OCI-LY7 (cell line): ENCODE results near the gene CTAG1A.
"Not testable (repeated sequence)": the region's sequence is repeated elsewhere in the genome, so short reads cannot be mapped to it uniquely, and the experiment has no call there.

Source experiments
- CTCF ChIP-seq: fragments of 200-600 bp; sonication (generic); conservative IDR thresholded peaks from 2 replicates; pipeline ENCODE4 v1.5.1; 2014; ENCODE audit warnings: mild to moderate bottlenecking, antibody characterized with exemption, low read length, moderate library complexity, mixed read lengths
- EZH2phosphoT487 ChIP-seq: fragments of 200-600 bp; sonication (generic); IDR thresholded peaks from 2 replicates; pipeline ENCODE4 v1.6.1; 2018; ENCODE audit warnings: low read depth, borderline replicate concordance, mild to moderate bottlenecking, mixed run types, antibody characterized with exemption, low read length, moderate library complexity, mixed read lengths

DNA sequence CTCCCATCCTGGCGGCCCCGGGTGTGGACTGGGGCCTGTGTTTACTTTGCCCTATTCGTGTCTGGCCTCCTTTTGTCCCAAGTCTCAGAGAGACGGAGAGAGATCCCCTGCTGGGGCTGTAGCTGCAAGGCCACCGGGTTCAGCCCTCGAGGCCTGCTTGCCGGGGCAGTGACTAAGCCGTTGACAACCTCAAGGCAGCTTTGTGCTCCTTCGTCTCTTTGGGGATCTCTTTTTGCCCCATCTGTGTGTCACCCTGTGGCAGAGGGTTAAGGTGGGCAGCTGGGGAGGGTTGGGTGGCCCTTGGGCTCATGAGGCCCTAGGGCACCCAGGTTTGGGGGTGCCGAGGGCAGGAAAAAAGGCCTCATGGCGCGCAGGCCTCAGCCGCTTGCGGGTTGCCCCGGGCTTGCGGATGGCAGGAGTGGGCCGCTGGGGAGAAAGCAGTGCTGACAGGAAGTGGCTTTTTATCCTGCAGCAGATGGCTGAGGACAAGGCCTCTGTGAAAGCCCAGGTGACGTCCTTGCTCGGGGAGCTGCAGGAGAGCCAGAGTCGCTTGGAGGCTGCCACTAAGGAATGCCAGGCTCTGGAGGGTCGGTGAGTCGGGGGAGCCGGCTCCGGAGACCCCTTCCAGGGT, 26.8 kb upstream of the CTAG1A start:
- TF ChIP-seq CTCF, EZH2phosphoT487: not testable (repeated sequence)
